GM19328 (cell line): Measurements from ENCODE around the gene FDX2.
"Not testable (repeated sequence)": the region's sequence is repeated elsewhere in the genome, so short reads cannot be mapped to it uniquely, and the experiment has no call there.

Source experiments
- ATAC-seq: cut with Tn5 transposase; IDR thresholded peaks from one replicate; pipeline ENCODE4 v1.9.1; 2021; ENCODE audit warnings: mild to moderate bottlenecking, moderate library complexity; ENCODE audit not compliant: unreplicated experiment

The FDX2 gene

GRCh38 chr19:10284960-10285278 is 30.9 kb downstream of the FDX2 start:
- no peak for ATAC-seq

GRCh38 chr19:10284065-10284959 is 31.5 kb downstream of the FDX2 start:
- ATAC-seq, result no peak

GRCh38 chr19:10283301-10284064 is 32.3 kb downstream of the FDX2 start:
- no peak for ATAC-seq

GRCh38 chr19:10282043-10282442 is 33.8 kb downstream of the FDX2 start:
- not testable (repeated sequence) for ATAC-seq

- ATAC-seq, result no peak
Measured at GRCh38 chr19:10279737-10280442, 35.9 kb downstream of the FDX2 start.

- ATAC-seq, result no peak
Measured at GRCh38 chr19:10278935-10279334, 36.9 kb downstream of the FDX2 start.

- ATAC-seq, result no peak
Measured at GRCh38 chr19:10277795-10278589, 37.8 kb downstream of the FDX2 start.

GRCh38 chr19:10274589-10274988 is 41.2 kb downstream of the FDX2 start:
- no peak for ATAC-seq

- ATAC-seq, result no peak
Measured at GRCh38 chr19:10271543-10272086, 44.2 kb downstream of the FDX2 start.

- ATAC-seq, result peak; percentile 47
Measured at GRCh38 chr19:10270616-10271394, 45.0 kb downstream of the FDX2 start, which contains the start of gene ICAM1. Gene ICAM1 (plus strand): TSS chr19:10271120. CDS start chr19:10271160, 40 bp downstream.

- no peak for ATAC-seq
Measured at GRCh38 chr19:10270180-10270615, 45.6 kb downstream of the FDX2 start.

- no peak for ATAC-seq
Measured at GRCh38 chr19:10269333-10270179, 46.3 kb downstream of the FDX2 start.

- ATAC-seq, result no peak
Measured at GRCh38 chr19:10268071-10268470, 47.7 kb downstream of the FDX2 start.

- no peak for ATAC-seq
Measured at GRCh38 chr19:10266706-10267105, 49.1 kb downstream of the FDX2 start.

- ATAC-seq, result no peak
Measured at GRCh38 chr19:10262771-10263170, 53.0 kb downstream of the FDX2 start.

GRCh38 chr19:10260141-10260584 is 55.7 kb downstream of the FDX2 start:
- no peak for ATAC-seq
